Measurements from ENCODE around the gene KLRB1.
"Not testable (repeated sequence)": the region's sequence is repeated elsewhere in the genome, so short reads cannot be mapped to it uniquely, and the experiment has no call there.

Gene KLRB1

GRCh38 chr12:9606736-9607372 is 862 bp downstream of the KLRB1 start:
- no peaks in the 10 kb centered on the region for H4K20me1 ChIP-seq
- H3K27ac ChIP-seq: no peak overlapping the region
- H3K4me3 ChIP-seq: no peak overlapping the region
- peaks cover 14 to 31% (median 23%) of the 10 kb centered on the region in 11 experiments; a peak in 21 of 22 replicates for H3K9me3 ChIP-seq (replicated peaks in 1 of 11)
- H3K36me3 ChIP-seq: peaks cover 0 to 10% (median 0%) of the 10 kb centered on the region in 11 experiments; a peak in 1 of 22 replicates
- TF ChIP-seq Cebpa-rat (IDR thresholded peaks at IDR 0.05): no peak
- H3K9ac ChIP-seq: no peak overlapping the region
- H3K4me1 ChIP-seq: no peaks in the 10 kb centered on the region
- no peak overlapping the region for H3K4me2 ChIP-seq
- no peaks in the 10 kb centered on the region for H3K27me3 ChIP-seq

DNA sequence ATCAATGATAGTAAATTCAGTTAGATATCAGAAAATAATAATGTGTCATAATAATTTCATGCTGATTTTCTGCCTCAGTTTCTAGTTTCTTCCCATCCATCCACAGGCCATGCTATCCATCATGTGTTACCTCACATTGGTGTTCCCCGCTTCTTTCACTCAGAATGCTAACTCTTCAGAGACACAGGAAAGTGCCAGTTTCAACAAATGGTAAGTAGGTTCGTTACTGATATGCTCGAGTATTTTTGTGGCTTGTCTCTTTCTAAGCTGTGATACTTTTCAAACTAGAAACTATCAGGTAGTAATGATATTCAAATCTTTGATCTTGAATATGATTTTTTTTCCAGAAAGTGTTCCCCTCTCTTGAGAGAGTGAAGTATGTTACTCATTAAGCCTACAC is 1.5 kb downstream of the KLRB1 start:
- Histone ChIP-seq H3K4me1 (no peaks in the 10 kb centered on the region), H3K27ac (no peak overlapping the region), H3K4me3 (no peak overlapping the region), H4K20me1 (no peaks in the 10 kb centered on the region), H3K9ac (no peak overlapping the region), H3K4me2 (no peak overlapping the region), H3K36me3 (peaks cover 0 to 10% (median 0%) of the 10 kb centered on the region in 11 experiments; a peak in 1 of 22 replicates), H3K9me3 (replicated peaks in 1 of 11) (peaks cover 8 to 25% (median 21%) of the 10 kb centered on the region in 11 experiments; a peak in 21 of 22 replicates), H3K27me3 (no peaks in the 10 kb centered on the region)
- TF ChIP-seq Cebpa-rat (IDR thresholded peaks at IDR 0.05): no peak

DNA sequence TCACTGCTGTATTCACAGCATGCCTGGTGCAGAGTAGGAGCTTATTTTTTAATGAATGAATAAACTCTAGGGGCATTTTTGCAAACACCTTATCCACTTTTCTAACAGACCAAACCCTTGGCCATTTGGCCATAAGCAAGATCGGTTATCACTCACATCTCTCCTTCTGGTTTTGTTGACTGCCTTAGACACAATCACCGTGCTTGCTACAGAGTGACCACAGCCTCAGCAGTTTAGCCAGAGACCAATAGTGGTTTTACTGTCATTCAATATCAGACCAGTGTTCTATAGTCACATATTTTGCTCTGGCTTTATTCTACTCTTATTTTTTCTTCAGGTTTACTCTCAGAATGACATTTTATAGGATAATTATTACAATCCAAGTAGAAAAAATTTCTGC is 2.2 kb downstream of the KLRB1 start:
- Histone ChIP-seq H3K27ac (no peak overlapping the region), H3K4me2 (no peak overlapping the region)

GRCh38 chr12:9604287-9604686 is 3.4 kb downstream of the KLRB1 start:
- H3K27me3 ChIP-seq: no peaks in the 10 kb centered on the region
- H3K4me2 ChIP-seq: no peak overlapping the region
- no peak overlapping the region for H3K4me3 ChIP-seq
- H3K36me3 ChIP-seq: no peaks in the 10 kb centered on the region
- TF ChIP-seq Cebpa-rat (IDR thresholded peaks at IDR 0.05): no peak
- H3K9ac ChIP-seq: no peak overlapping the region
- H4K20me1 ChIP-seq: no peaks in the 10 kb centered on the region
- peaks cover 0 to 6% (median 2%) of the 10 kb centered on the region in 11 experiments; a peak in 6 of 22 replicates for H3K9me3 ChIP-seq (replicated peaks in 1 of 11)
- no peak overlapping the region for H3K27ac ChIP-seq
- H3K4me1 ChIP-seq: no peaks in the 10 kb centered on the region

More for the DNA sequence above, 2.2 kb downstream of the KLRB1 start:
- Histone ChIP-seq H3K4me1 (no peaks in the 10 kb centered on the region), H3K9ac (no peak overlapping the region), H3K9me3 (replicated peaks in 1 of 11) (peaks cover under 1 to 18% (median 13%) of the 10 kb centered on the region in 11 experiments; a peak in 21 of 22 replicates), H4K20me1 (no peaks in the 10 kb centered on the region), H3K4me3 (no peak overlapping the region), H3K27me3 (no peaks in the 10 kb centered on the region), H3K36me3 (peaks cover 0 to 4% (median 0%) of the 10 kb centered on the region in 11 experiments; a peak in 1 of 22 replicates)
- no peak for TF ChIP-seq Cebpa-rat (IDR thresholded peaks at IDR 0.05)

DNA sequence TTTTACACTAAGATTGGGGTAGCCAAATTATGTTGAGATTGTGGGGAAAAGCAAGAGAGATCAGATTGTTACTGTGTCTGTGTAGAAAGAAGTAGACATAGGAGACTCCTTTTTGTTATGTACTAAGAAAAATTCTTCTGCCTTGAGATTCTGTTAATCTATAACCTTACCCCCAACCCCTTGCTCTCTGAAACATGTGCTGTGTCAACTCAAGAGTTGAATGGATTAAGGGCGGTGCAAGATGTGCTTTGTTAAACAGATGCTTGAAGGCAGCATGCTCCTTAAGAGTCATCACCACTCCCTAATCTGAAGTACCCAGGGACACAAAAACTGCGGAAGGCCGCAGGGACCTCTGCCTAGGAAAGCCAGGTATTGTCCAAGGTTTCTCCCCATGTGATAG is 7.3 kb downstream of the KLRB1 start:
- not testable (repeated sequence) for H3K9me3 ChIP-seq (replicated peaks in 1 of 11); H3K27me3 ChIP-seq; H3K4me2 ChIP-seq; H3K4me1 ChIP-seq; H3K9ac ChIP-seq; H3K4me3 ChIP-seq; H3K36me3 ChIP-seq; H4K20me1 ChIP-seq; H3K27ac ChIP-seq

GRCh38 chr12:9598363-9598762 is 9.4 kb downstream of the KLRB1 start:
- Histone ChIP-seq H4K20me1 (no peaks in the 10 kb centered on the region), H3K4me1 (no peaks in the 10 kb centered on the region), H3K36me3 (no peaks in the 10 kb centered on the region), H3K4me3 (no peak overlapping the region), H3K9ac (no peak overlapping the region), H3K27me3 (no peaks in the 10 kb centered on the region), H3K9me3 (replicated peaks in 1 of 11) (no peaks in the 10 kb centered on the region), H3K27ac (no peak overlapping the region), H3K4me2 (no peak overlapping the region)
- no peak for TF ChIP-seq Cebpa-rat (IDR thresholded peaks at IDR 0.05)

DNA sequence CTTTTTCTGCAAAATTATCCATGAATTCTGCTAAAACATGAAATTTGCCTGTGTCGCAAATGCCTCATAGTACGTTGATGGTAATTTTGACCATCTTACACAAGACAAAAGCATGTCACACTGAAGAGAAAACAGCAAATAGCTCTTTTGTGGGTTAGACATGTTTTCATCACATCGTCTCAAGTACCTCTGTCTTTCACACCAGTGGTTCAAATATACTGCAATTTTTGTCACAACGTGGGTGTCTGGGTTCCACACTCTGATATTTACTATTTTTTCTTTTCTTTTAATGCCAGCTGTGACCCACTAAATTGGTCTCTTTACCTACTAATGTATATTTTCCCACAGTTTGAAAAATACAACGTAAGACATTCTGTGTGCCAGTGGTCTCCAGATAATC is 10.4 kb downstream of the KLRB1 start:
- Histone ChIP-seq H4K20me1 (no peaks in the 10 kb centered on the region), H3K9me3 (replicated peaks in 1 of 11) (no peaks in the 10 kb centered on the region), H3K4me2 (no peak overlapping the region), H3K27ac (no peak overlapping the region), H3K9ac (no peak overlapping the region), H3K27me3 (no peaks in the 10 kb centered on the region), H3K4me3 (no peak overlapping the region), H3K36me3 (no peaks in the 10 kb centered on the region), H3K4me1 (no peaks in the 10 kb centered on the region)
- TF ChIP-seq Cebpa-rat (IDR thresholded peaks at IDR 0.05): no peak

GRCh38 chr12:9590441-9590840 is 17.3 kb downstream of the KLRB1 start:
- Histone ChIP-seq H3K27me3 (no peaks in the 10 kb centered on the region), H3K36me3 (no peaks in the 10 kb centered on the region), H3K4me1 (no peaks in the 10 kb centered on the region), H3K27ac (no peak overlapping the region), H4K20me1 (no peaks in the 10 kb centered on the region), H3K4me2 (no peak overlapping the region), H3K9me3 (replicated peaks in 1 of 11) (no peaks in the 10 kb centered on the region), H3K4me3 (no peak overlapping the region), H3K9ac (no peak overlapping the region)
- no peak for TF ChIP-seq Cebpa-rat (IDR thresholded peaks at IDR 0.05)

DNA sequence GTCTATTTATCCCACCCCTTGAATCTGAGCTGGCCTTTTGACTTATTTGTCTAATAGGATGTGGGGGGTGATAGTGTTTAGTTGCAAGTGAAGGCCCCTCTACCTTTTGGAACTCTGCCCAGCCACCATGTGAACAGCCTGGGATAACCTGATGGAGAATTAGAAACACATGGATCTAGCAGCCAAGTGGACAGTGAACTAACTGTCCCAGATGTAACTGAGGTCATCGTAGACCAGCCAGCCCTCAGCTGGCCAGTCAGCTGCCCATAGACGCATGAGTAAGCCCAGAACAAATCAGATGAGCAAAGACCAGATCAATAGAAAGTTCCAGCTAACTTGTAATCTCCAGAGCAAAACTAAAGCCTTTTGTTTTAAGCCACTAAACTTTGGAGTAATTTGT is 19.0 kb downstream of the KLRB1 start:
- H3K4me1 ChIP-seq: no peaks in the 10 kb centered on the region
- H3K27me3 ChIP-seq: no peaks in the 10 kb centered on the region
- no peak overlapping the region for H3K27ac ChIP-seq
- H3K4me3 ChIP-seq: no peak overlapping the region
- H4K20me1 ChIP-seq: no peaks in the 10 kb centered on the region
- TF ChIP-seq Cebpa-rat (IDR thresholded peaks at IDR 0.05): no peak
- no peak overlapping the region for H3K9ac ChIP-seq
- no peaks in the 10 kb centered on the region for H3K9me3 ChIP-seq (replicated peaks in 1 of 11)
- no peaks in the 10 kb centered on the region for H3K36me3 ChIP-seq
- H3K4me2 ChIP-seq: no peak overlapping the region

GRCh38 chr12:9587987-9588600 is 19.6 kb downstream of the KLRB1 start:
- no peak overlapping the region for H3K4me3 ChIP-seq
- no peak overlapping the region for H3K4me2 ChIP-seq
- no peaks in the 10 kb centered on the region for H3K4me1 ChIP-seq
- H3K27ac ChIP-seq: no peak overlapping the region
- TF ChIP-seq Cebpa-rat (IDR thresholded peaks at IDR 0.05): no peak
- no peak overlapping the region for H3K9ac ChIP-seq
- no peaks in the 10 kb centered on the region for H4K20me1 ChIP-seq
- H3K9me3 ChIP-seq (replicated peaks in 1 of 11): peaks cover 0 to 2% (median 0%) of the 10 kb centered on the region in 11 experiments; a peak in 1 of 22 replicates
- no peaks in the 10 kb centered on the region for H3K36me3 ChIP-seq
- no peaks in the 10 kb centered on the region for H3K27me3 ChIP-seq

- not testable (repeated sequence) for H3K27ac ChIP-seq; H4K20me1 ChIP-seq; H3K27me3 ChIP-seq; H3K9ac ChIP-seq; H3K4me2 ChIP-seq; H3K9me3 ChIP-seq (replicated peaks in 1 of 11); H3K4me1 ChIP-seq; H3K36me3 ChIP-seq; H3K4me3 ChIP-seq
Observed at GRCh38 chr12:9577729-9578128, 30.0 kb downstream of the KLRB1 start.

DNA sequence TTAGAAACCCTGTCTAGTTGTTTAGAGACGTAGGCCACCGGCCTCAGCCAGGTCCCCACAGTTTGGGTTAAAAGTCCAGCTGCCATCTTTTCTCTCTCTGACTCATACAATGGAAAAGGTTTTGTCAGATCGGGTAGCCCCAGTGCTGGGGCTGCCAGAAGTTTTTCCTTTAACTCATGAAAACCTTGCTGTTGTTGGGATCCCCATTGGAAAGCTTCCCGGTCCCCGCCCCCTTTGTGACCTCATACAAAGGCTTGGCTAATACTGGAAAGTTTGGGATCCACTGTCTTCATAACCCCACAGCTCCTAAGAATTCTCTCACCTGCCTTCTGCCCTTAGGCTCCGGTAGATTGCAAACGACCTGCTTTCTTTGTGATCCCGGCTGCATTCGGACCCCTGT is 40.6 kb downstream of the KLRB1 start:
- H3K36me3 ChIP-seq; H3K27ac ChIP-seq; H4K20me1 ChIP-seq; H3K27me3 ChIP-seq; H3K4me3 ChIP-seq; H3K4me2 ChIP-seq; H3K9ac ChIP-seq; H3K4me1 ChIP-seq; H3K9me3 ChIP-seq (replicated peaks in 1 of 11): not testable (repeated sequence)

- H3K4me1 ChIP-seq; H3K36me3 ChIP-seq; H3K27ac ChIP-seq; H3K27me3 ChIP-seq; H3K4me3 ChIP-seq; H3K9me3 ChIP-seq (replicated peaks in 1 of 11); H3K9ac ChIP-seq; H3K4me2 ChIP-seq; H4K20me1 ChIP-seq: not testable (repeated sequence)
Observed at GRCh38 chr12:9566113-9566512, 41.6 kb downstream of the KLRB1 start.

DNA sequence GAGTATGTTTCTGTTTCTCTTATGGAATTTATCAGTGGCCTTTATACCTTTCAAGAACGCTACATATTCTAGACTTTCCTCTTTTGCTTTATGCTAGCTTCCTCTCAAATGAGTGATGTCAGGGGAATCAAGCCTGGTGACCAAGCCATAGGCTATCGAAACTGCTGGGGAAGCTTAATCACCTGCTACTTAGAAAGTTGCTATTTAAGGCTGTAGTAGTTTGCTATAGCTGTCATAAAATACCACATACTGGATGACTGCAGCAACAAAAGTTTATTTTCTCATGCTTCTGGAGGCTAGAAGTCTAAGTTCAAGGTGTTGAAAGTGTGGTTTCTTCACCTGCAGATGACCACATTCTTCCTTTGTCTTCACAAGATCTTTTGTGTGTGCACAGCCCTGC is 43.3 kb downstream of the KLRB1 start:
- not testable (repeated sequence) for H3K9me3 ChIP-seq (replicated peaks in 1 of 11); H3K4me1 ChIP-seq

More for the DNA sequence above, 43.3 kb downstream of the KLRB1 start:
- H3K27ac ChIP-seq, H3K9ac ChIP-seq, H3K4me2 ChIP-seq, H4K20me1 ChIP-seq, H3K36me3 ChIP-seq, H3K27me3 ChIP-seq, H3K4me3 ChIP-seq: not testable (repeated sequence)

Measured in BLaER1 treated with 17β-estradiol and CSF1 and Interleukin-3, amounts not matched to agents 10 nM and 100 nM (cell line).